Measurements from ENCODE around the gene MDN1.
A peak's percentile ranks its signal among the peaks of the same experiment; 100 is the strongest.

Gene MDN1

DNA sequence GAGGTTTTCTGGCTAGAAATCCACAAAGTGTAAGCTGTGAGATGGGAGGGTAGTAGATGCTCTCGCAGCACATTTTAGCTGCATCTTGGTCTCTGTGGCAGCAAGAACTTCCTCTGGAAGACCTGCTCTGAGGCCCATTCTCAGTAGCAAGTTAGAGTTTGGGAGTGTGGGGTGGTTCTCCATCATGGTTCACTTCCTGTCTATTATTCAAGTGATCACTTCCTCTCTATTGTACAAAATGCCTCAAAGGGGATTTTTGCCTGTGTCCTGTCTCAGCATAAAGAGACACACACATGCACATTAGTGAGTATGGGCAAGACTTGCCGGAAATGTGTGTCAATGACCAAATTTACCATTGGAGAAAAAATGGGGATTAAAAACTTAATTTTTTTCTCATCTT lies 223.5 kb downstream of the MDN1 start:
- DNase-seq, result peak in 1 of 2 experiments; percentile 24
